H9 (cell line): ENCODE data around the gene INTS12. TPM values are rescaled to one million over a fixed set of nuclear protein-coding genes. Genes with fewer than 3 reads are reported as not detected.

ENCODE experiments used
- DNase-seq: peaks from one replicate; pipeline ENCODE4 v3.0.0-alpha.2; 2017
- H2AFZ ChIP-seq: one replicate; pipeline ENCODE4 v1.6.1; 2013; ENCODE audit warnings: mild to moderate bottlenecking, low read length, control low read depth, moderate library complexity
- H2AK5ac ChIP-seq: 2 replicates; pipeline ENCODE4 v1.6.1; 2013; ENCODE audit warnings: low read length, control low read depth, mixed read lengths; ENCODE audit not compliant: insufficient read length
- H2BK120ac ChIP-seq: one replicate; pipeline ENCODE4 v1.6.1; 2013; ENCODE audit warnings: low read depth, mild to moderate bottlenecking, low read length, control low read depth, inconsistent platforms; ENCODE audit not compliant: poor library complexity, severe bottlenecking
- H2BK12ac ChIP-seq: 2 replicates; pipeline ENCODE4 v1.6.1; 2013; ENCODE audit warnings: low read length, control low read depth, mixed read lengths, low read depth; ENCODE audit not compliant: insufficient read length
- H2BK15ac ChIP-seq: 2 replicates; pipeline ENCODE4 v1.6.1; 2013; ENCODE audit warnings: low read depth, low read length, control low read depth
- H2BK20ac ChIP-seq: one replicate; pipeline ENCODE4 v1.6.1; 2013; ENCODE audit warnings: low read depth, mild to moderate bottlenecking, low read length, control low read depth, inconsistent platforms; ENCODE audit not compliant: poor library complexity, severe bottlenecking
- H2BK5ac ChIP-seq: 2 replicates; pipeline ENCODE4 v1.6.1; 2013; ENCODE audit warnings: low read length, control low read depth, mixed read lengths; ENCODE audit not compliant: insufficient read length
- H3K14ac ChIP-seq: 2 replicates; pipeline ENCODE4 v1.6.1; 2013; ENCODE audit warnings: low read length, control low read depth; ENCODE audit not compliant: insufficient read depth
- H3K18ac ChIP-seq: 2 replicates; pipeline ENCODE4 v1.6.1; 2013; ENCODE audit warnings: low read depth, mild to moderate bottlenecking, mixed read lengths, low read length, control low read depth; ENCODE audit not compliant: insufficient read length
- H3K23ac ChIP-seq: 2 replicates; pipeline ENCODE4 v1.6.1; 2013; ENCODE audit warnings: low read length, control low read depth, mixed read lengths, low read depth; ENCODE audit not compliant: insufficient read length
- H3K23me2 ChIP-seq: 2 replicates; pipeline ENCODE4 v1.6.1; 2013; ENCODE audit warnings: low read depth, mild to moderate bottlenecking, mixed read lengths, low read length, control low read depth; ENCODE audit not compliant: insufficient read length, poor library complexity, severe bottlenecking
- H3K27ac ChIP-seq: 2 replicates; pipeline ENCODE4 v1.5.1; 2013; ENCODE audit warnings: low read length, control low read depth, mixed read lengths, low read depth; ENCODE audit not compliant: insufficient read length
- H3K27me3 ChIP-seq: 2 replicates; pipeline ENCODE4 v1.6.1; 2013; ENCODE audit warnings: low read length, control low read depth, inconsistent platforms; ENCODE audit not compliant: insufficient read depth
- H3K4ac ChIP-seq: 2 replicates; pipeline ENCODE4 v1.6.1; 2013; ENCODE audit warnings: low read depth, mild to moderate bottlenecking, control low read depth, inconsistent platforms, low read length, moderate library complexity
- H3K4me1 ChIP-seq: 2 replicates; pipeline ENCODE4 v1.6.1; 2013; ENCODE audit warnings: low read length, control low read depth, inconsistent platforms; ENCODE audit not compliant: insufficient read depth
- H3K4me2 ChIP-seq: 2 replicates; pipeline ENCODE4 v1.6.1; 2013; ENCODE audit warnings: low read length, control low read depth, mixed read lengths; ENCODE audit not compliant: insufficient read length, insufficient read depth
- H3K56ac ChIP-seq: 2 replicates; pipeline ENCODE4 v1.6.1; 2013; ENCODE audit warnings: low read depth, mild to moderate bottlenecking, mixed read lengths, low read length, control low read depth; ENCODE audit not compliant: insufficient read length
- H3K79me1 ChIP-seq: 2 replicates; pipeline ENCODE4 v1.6.1; 2013; ENCODE audit warnings: low read depth, mild to moderate bottlenecking, moderate library complexity, low read length, control low read depth, inconsistent platforms; ENCODE audit not compliant: insufficient read depth, poor library complexity, severe bottlenecking
- H3K79me2 ChIP-seq: 2 replicates; pipeline ENCODE4 v1.6.1; 2013; ENCODE audit warnings: low read length, control low read depth, inconsistent platforms; ENCODE audit not compliant: insufficient read depth
- H3K9ac ChIP-seq: 2 replicates; pipeline ENCODE4 v1.6.1; 2013; ENCODE audit warnings: low read length, control low read depth, mixed read lengths; ENCODE audit not compliant: insufficient read length; ENCODE audit errors: extremely low read depth
- H3K9me3 ChIP-seq: one replicate; pipeline ENCODE4 v1.6.1; 2013; ENCODE audit warnings: low read depth, low read length, inconsistent platforms; ENCODE audit not compliant: control insufficient read depth
- H3T11ph ChIP-seq: one replicate; pipeline ENCODE4 v1.6.1; 2013; ENCODE audit warnings: mild to moderate bottlenecking, low read length, control low read depth, inconsistent platforms
- H4K20me1 ChIP-seq: one replicate; pipeline ENCODE4 v1.6.1; 2013; ENCODE audit not compliant: control insufficient read depth, insufficient read length, insufficient read depth
- H4K5ac ChIP-seq: 2 replicates; pipeline ENCODE4 v1.6.1; 2013; ENCODE audit warnings: low read depth, mild to moderate bottlenecking, mixed read lengths, low read length, control low read depth; ENCODE audit not compliant: insufficient read length
- H4K8ac ChIP-seq: replicated peaks from 2 replicates; pipeline ENCODE4 v1.6.1; 2013; ENCODE audit warnings: low read length, control low read depth, mixed read lengths, low read depth; ENCODE audit not compliant: insufficient read length
- H4K91ac ChIP-seq: 2 replicates; pipeline ENCODE4 v1.6.1; 2013; ENCODE audit warnings: low read depth, mild to moderate bottlenecking, moderate library complexity, mixed read lengths, low read length, control low read depth; ENCODE audit not compliant: insufficient read length
- H3K27ac Mint-ChIP-seq, 3 experiments: 2 replicates in 2 of 3; 3 replicates in 1 of 3; pipeline ENCODE4 v1.8.0; 2020 to 2021; ENCODE audit warnings: mixed read lengths in 3 of 3, mild to moderate bottlenecking in 1 of 3, moderate library complexity in 1 of 3
- H3K27me3 Mint-ChIP-seq: 2 replicates; pipeline ENCODE4 v1.8.0; 2021; ENCODE audit warnings: low read depth, mild to moderate bottlenecking, moderate library complexity, mixed read lengths
- H3K36me3 Mint-ChIP-seq, 3 experiments: 2 replicates in 2 of 3; 3 replicates in 1 of 3; pipeline ENCODE4 v1.8.0; 2020 to 2021; ENCODE audit warnings: low read depth in 3 of 3, mixed read lengths in 3 of 3; ENCODE audit not compliant: insufficient read depth in 1 of 3
- H3K4me1 Mint-ChIP-seq, 2 experiments: 2 replicates each; pipeline ENCODE4 v1.8.0; 2020; ENCODE audit warnings: mixed read lengths in 2 of 2
- H3K4me3 Mint-ChIP-seq, 2 experiments: 2 replicates in 1 of 2; 3 replicates in 1 of 2; pipeline ENCODE4 v1.8.0; 2020 to 2021; ENCODE audit warnings: mild to moderate bottlenecking in 2 of 2, mixed read lengths in 2 of 2, moderate library complexity in 1 of 2
- H3K9me3 Mint-ChIP-seq, 2 experiments: 2 replicates in 1 of 2; 3 replicates in 1 of 2; pipeline ENCODE4 v1.8.0; 2020; ENCODE audit warnings: mild to moderate bottlenecking in 2 of 2, mixed read lengths in 2 of 2, moderate library complexity in 1 of 2
- WGBS: extraction: QIAGEN DNeasy Blood & Tissue Kit; methylation state at CpG from one replicate; pipeline ENCODE4 v1.1.7; 2013; ENCODE audit warnings: missing lambda C conversion rate, low lambda C conversion rate, mixed read lengths; ENCODE audit not compliant: insufficient read length; ENCODE audit errors: extremely low coverage; 5-methylcytosine and 5-hydroxymethylcytosine counted together
- total RNA-seq: library from RNA; stranded (reverse); gene quantifications from 2 replicates; pipeline ENCODE4 v1.2.1, GENCODE V29; 2021
- TF ChIP-seq, protein P1 (sequence below): fragments of 200-600 bp; sonication (generic); conservative IDR thresholded peaks from 3 replicates; pipeline ENCODE4 v1.8.0; 2021; ENCODE audit warnings: antibody characterized with exemption, mild to moderate bottlenecking

Gene INTS12
- total RNA-seq, 1 experiment from 2014 or later: 15.6 TPM

DNA sequence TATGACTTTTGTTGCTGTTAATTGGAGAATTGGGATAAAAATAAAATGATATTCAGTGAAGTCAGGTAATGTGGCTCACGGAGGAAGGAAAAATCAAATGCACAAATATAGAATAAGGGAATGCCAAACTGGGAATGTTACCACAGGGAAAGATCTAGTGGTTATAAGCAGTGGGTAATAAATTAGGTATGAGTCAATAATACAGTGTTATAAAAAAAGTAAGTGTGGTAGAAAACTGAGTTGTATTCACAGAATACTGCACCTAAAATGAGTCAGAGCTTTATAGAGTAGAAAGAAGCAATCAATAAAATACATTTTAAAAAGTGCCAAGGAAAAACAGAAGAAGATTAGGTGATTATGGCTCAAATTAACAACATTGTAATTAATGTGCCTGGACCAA lies 34.5 kb downstream of the INTS12 start:
- H4K5ac ChIP-seq: no peak overlapping the region
- no peak overlapping the region for H3K9ac ChIP-seq
- no peak overlapping the region for H3K4me3 Mint-ChIP-seq
- no peak overlapping the region for H3K18ac ChIP-seq
- no peak overlapping the region for H3K56ac ChIP-seq
- no peak overlapping the region for H3K14ac ChIP-seq
- TF ChIP-seq, protein P1, sequence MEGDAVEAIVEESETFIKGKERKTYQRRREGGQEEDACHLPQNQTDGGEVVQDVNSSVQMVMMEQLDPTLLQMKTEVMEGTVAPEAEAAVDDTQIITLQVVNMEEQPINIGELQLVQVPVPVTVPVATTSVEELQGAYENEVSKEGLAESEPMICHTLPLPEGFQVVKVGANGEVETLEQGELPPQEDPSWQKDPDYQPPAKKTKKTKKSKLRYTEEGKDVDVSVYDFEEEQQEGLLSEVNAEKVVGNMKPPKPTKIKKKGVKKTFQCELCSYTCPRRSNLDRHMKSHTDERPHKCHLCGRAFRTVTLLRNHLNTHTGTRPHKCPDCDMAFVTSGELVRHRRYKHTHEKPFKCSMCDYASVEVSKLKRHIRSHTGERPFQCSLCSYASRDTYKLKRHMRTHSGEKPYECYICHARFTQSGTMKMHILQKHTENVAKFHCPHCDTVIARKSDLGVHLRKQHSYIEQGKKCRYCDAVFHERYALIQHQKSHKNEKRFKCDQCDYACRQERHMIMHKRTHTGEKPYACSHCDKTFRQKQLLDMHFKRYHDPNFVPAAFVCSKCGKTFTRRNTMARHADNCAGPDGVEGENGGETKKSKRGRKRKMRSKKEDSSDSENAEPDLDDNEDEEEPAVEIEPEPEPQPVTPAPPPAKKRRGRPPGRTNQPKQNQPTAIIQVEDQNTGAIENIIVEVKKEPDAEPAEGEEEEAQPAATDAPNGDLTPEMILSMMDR: no peak
- H2BK20ac ChIP-seq: no peak overlapping the region
- H3K79me2 ChIP-seq: no peaks in the 10 kb centered on the region
- H3K4me1 Mint-ChIP-seq: peaks cover 3 to 6% of the 10 kb centered on the region in 2 experiments
- no peaks in the 10 kb centered on the region; a peak in 1 of 7 replicates for H3K36me3 Mint-ChIP-seq
- no peak overlapping the region for H2AFZ ChIP-seq
- H3K27ac Mint-ChIP-seq: no peak overlapping the region
- H3K4ac ChIP-seq: no peak overlapping the region
- H2BK15ac ChIP-seq: no peak overlapping the region
- no peaks in the 10 kb centered on the region; the same call in 1 of the 2 replicates for H3K27me3 Mint-ChIP-seq
- H4K91ac ChIP-seq: no peak overlapping the region
- no peak overlapping the region for H4K8ac ChIP-seq
- H3K27me3 ChIP-seq: no peaks in the 10 kb centered on the region
- H3K4me1 ChIP-seq: no peaks in the 10 kb centered on the region
- H3K79me1 ChIP-seq: no peaks in the 10 kb centered on the region
- H3K23me2 ChIP-seq: no peaks in the 10 kb centered on the region
- no peak overlapping the region for H3K27ac ChIP-seq
- no peak overlapping the region for H3K23ac ChIP-seq
- no peaks in the 10 kb centered on the region for H4K20me1 ChIP-seq
- no CpG with 5 or more reads among the region's 1 CpG for WGBS
- no peaks in the 10 kb centered on the region for H3K9me3 Mint-ChIP-seq
- H3T11ph ChIP-seq: no peak overlapping the region
- DNase-seq: no peak
- no peaks in the 10 kb centered on the region for H3K9me3 ChIP-seq
- H2BK5ac ChIP-seq: no peak overlapping the region
- H3K4me2 ChIP-seq: no peak overlapping the region
- H2AK5ac ChIP-seq: no peak overlapping the region
- H2BK120ac ChIP-seq: no peak overlapping the region
- no peak overlapping the region for H2BK12ac ChIP-seq
